Measurements from ENCODE around the gene IL1B.

GRCh38 chr2:112813280-112813966 lies 23.2 kb downstream of the IL1B start:
- TF ChIP-seq, protein P1, sequence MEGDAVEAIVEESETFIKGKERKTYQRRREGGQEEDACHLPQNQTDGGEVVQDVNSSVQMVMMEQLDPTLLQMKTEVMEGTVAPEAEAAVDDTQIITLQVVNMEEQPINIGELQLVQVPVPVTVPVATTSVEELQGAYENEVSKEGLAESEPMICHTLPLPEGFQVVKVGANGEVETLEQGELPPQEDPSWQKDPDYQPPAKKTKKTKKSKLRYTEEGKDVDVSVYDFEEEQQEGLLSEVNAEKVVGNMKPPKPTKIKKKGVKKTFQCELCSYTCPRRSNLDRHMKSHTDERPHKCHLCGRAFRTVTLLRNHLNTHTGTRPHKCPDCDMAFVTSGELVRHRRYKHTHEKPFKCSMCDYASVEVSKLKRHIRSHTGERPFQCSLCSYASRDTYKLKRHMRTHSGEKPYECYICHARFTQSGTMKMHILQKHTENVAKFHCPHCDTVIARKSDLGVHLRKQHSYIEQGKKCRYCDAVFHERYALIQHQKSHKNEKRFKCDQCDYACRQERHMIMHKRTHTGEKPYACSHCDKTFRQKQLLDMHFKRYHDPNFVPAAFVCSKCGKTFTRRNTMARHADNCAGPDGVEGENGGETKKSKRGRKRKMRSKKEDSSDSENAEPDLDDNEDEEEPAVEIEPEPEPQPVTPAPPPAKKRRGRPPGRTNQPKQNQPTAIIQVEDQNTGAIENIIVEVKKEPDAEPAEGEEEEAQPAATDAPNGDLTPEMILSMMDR (IDR thresholded peaks at IDR 0.05; ENCODE audit: insufficient read depth, low read length, poor library complexity, severe bottlenecking): no peak
- no peak for TF ChIP-seq EZH2phosphoT487 (conservative IDR thresholded peaks at IDR 0.05; ENCODE audit: low read length)
